ENCODE data around the gene FBXL17.
"Not testable (repeated sequence)": the region's sequence is repeated elsewhere in the genome, so short reads cannot be mapped to it uniquely, and the experiment has no call there.

FBXL17 gene

DNA sequence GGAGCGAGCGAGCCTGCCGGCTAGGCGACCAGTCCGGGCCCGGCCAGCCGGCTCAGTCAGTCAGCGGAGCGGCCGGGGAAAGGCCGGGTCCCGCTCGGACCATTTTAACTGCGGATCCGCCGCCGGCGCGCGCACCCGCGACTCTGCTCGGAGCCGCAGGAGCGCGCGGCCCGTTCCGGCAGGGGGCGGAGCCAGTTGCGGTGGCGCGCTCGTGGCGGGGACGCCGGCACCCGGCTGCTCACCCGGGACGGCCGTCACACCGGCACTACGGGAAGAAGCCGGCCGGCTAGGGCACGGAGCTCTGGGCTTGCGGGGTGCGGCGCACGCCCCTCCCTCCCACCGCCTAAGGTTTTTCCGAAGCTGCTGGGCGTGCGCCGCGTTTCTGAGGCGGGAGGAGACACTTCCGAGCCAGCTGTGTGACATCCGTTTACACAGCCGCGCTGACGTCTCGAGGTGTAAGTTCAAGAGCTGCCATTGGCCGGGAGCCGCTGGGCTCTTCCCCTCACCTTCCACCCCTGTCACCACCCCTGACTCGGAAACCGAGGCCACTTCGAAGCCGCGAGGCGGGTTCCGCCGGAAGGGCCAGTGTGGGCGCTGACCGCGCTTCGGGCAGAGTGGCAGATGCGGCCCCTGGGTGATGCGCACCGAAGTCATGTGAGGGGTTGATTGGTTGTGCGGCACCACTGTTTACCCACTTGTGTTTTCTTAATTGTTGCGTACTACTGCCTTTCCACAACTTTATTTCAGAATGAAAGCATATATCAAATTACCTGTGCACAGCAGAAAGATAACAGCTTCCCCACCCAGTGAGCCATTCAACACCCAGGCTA is at the start of gene FBXL17:
Gene FBXL17, minus strand, starts transcription at position 145 of the 830 bp plus-strand sequence.
- peak; percentile 91 for DNase-seq
- in situ Hi-C loops (cut with HindIII; ENCODE audit: low pct_ligation_motif_present, low pct_unique_long_range_greater_than_20kb, low sequenced_read_pairs): no loop called here

DNA sequence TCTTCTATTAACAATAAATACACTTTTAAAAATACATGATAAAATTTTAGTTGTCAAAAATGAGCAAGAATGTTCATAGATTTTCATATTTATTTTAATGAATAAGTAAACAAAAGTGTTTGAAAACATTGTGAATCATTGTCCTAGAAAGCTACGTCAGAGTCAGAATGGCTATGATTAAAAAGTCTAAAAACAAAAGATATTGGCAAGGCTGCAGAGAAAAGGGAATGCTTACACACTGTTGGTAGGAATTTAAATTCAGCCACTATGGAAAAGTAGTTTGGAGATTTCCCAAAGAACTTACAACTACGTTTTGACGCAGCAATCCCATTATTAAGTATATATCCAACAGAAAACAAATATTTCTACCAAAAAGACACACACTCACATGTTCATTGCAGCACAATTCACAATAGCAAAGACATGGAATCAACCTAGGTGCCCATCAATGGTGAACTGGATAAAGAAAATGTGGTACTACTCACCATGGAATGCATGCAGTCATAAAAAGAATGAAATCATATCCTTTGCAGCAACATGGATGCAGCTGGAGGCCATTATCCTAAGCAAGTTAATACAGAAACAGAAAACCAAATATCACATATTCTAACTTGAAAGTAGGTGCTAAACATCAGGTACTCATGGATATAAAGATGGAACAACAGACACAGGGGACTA is 49.2 kb upstream of the FBXL17 start:
- in situ Hi-C loops (cut with HindIII; ENCODE audit: low pct_ligation_motif_present, low pct_unique_long_range_greater_than_20kb, low sequenced_read_pairs): no loop called here
- DNase-seq: no peak

DNA sequence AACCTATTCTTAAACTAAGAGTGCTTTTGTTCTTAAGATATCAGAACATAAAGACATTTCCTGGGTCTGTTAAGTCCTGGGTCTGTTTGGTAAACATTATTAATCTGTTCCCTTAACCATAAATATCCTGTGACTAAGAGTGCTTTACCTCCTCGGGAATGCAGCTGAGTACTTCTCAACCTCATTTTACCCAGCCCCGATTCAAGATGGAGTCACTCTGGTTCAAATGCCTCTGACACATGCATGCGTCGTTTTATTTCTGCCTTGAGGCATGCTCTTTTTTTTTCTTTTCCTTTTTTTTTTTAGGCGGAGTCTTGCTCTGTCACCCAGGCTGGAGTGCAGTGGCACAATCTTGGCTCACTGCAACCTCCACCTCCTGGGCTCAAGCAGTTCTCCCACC is 39.8 kb upstream of the FBXL17 start:
- in situ Hi-C loops (cut with HindIII; ENCODE audit: low pct_ligation_motif_present, low pct_unique_long_range_greater_than_20kb, low sequenced_read_pairs): no loop called here
- no peak for DNase-seq

DNA sequence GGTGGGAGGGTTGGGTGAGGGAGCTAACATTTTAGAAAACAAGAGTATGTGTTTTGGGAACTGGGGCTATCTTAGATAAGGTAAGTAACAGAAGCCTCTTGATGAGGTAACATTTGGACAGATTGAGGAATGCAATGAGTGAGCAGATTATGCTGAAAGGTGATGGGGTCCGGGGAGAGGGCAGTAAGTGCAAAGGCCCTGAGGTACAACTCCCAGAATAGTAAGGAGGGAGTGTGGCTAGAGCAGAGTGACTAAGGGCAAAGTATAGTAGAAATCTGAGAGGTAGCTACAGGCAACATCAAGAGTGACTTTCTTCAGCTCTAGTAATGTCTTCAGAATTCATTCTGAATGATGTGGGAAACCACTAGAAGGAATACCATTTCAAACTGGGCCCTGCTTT is 38.9 kb upstream of the FBXL17 start:
- in situ Hi-C loops (cut with HindIII; ENCODE audit: low pct_ligation_motif_present, low pct_unique_long_range_greater_than_20kb, low sequenced_read_pairs): no loop called here
- no peak for DNase-seq

DNA sequence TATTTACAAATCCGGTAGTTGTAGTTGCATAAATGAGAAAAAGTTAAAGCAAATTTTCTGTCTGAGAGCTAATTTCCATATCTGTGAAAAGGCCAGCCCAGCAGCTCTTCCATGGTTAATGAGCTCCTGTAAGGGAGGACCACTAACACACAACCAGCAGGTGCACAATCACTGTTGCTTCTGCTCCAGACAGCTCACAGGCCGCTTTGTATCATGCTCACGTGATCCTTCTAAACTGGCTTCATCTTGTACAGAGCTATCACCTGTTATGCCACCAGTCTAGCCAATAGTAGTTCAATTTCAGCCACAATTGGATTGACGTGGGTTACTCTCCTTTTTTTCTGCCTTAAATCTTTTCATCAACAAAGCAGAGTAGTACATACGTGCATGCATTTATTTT is 38.3 kb upstream of the FBXL17 start:
- in situ Hi-C loops (cut with HindIII; ENCODE audit: low pct_ligation_motif_present, low pct_unique_long_range_greater_than_20kb, low sequenced_read_pairs): no loop called here
- DNase-seq: no peak

DNA sequence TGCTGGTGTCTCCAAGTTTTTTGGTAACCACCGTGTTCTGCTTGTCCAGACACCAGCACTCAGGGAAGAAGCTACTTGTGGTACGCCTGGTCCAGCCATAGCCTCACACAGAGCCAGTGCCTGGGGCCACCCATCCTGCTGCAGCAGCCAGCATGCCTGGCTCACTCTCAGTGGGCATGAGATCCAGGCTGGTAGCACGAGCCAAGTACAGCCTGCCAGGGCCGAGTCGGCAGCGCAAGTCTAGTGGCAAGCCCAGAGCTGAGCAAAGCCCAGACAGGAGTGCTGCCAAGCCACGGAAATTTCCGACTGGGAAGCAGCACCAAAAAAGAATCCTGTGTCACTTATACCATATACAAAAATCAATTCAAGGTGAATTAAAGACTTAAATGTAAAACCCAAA is 36.3 kb upstream of the FBXL17 start:
- in situ Hi-C loops (cut with HindIII; ENCODE audit: low pct_ligation_motif_present, low pct_unique_long_range_greater_than_20kb, low sequenced_read_pairs): no loop called here
- DNase-seq: no peak

DNA sequence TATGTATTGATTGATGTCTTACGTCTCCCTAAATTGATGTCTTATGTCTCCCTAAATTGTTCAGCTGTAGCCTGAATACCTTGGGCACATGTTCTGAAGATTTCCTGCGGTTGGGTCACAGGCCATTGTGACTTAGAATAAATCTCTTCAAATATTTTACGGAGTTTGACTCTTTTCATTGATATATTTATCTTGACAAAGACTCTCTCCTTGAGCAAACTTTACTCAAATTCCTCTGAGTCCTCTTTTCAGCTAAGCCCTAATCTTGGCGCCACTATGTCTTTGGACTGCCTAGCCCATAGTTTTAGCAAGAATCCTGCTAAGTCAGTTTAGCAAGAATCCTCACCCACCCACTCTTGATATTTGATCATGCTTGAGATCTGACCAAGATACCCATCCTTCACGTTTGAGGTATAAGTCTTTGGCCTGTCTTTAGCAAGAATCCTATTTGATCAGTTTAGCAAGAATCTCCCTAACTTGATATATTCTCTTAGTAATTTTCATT is 35.3 kb upstream of the FBXL17 start:
- no peak for DNase-seq
- in situ Hi-C loops (cut with HindIII; ENCODE audit: low pct_ligation_motif_present, low pct_unique_long_range_greater_than_20kb, low sequenced_read_pairs): no loop called here

DNA sequence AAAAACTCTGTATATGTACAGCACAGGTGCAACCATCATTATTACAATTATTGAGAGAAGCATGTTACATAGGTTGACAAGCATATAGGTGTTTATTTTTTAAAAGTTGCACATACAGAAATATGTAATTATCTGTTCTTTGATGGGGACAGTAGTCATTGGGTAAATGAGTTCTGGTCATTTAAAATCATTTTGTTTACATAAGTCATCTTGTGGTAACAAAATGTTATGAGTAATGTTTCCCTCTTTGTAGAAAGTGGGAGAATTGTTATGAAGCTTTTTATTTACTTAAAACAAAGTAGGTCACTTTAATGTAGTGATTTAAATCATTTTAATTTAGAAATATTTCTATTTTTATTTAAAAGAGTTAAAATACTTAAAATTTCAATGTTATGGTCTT is 33.8 kb upstream of the FBXL17 start:
- in situ Hi-C loops (cut with HindIII; ENCODE audit: low pct_ligation_motif_present, low pct_unique_long_range_greater_than_20kb, low sequenced_read_pairs): no loop called here

DNA sequence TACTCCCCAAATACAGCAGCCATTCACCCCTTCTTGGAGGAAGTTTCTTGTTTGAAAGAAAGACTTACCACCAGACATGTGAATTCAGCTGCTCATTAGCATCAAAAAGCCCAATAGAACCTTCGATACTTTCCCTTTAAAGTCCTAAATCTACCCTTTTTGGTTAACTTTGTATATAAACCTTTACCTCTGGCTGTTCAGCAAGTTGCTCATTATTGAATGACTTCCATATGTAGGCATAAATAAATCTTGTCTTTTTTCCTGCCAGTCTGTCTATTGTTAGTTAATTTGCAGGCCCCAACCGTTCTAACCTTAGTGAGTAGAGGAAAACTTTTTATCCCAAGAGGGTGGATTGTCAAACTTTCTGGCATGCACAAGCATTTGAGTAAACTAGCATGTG is 27.9 kb upstream of the FBXL17 start:
- in situ Hi-C loops (cut with HindIII; ENCODE audit: low pct_ligation_motif_present, low pct_unique_long_range_greater_than_20kb, low sequenced_read_pairs): no loop called here
- no peak for DNase-seq

More for the DNA sequence above, 33.8 kb upstream of the FBXL17 start:
- no peak for DNase-seq

DNA sequence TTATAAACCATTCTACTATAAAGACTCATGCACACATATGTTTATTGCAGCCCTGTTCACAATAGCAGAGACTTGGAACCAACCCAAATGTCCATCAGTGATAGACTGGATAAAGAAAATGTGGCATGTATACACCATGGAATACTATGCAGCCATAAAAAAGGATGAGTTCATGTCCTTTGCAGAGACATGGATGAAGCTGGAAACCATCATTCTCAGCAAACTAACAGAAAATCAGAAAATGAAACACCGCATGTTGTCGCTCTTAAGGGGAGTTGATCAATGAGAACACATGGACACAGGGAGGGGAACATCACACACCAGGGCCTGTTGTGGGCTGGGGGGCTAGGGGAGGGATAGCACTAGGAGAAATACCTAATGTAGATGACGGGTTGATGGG is 23.3 kb upstream of the FBXL17 start:
- in situ Hi-C loops (cut with HindIII; ENCODE audit: low pct_ligation_motif_present, low pct_unique_long_range_greater_than_20kb, low sequenced_read_pairs); DNase-seq: not testable (repeated sequence)

DNA sequence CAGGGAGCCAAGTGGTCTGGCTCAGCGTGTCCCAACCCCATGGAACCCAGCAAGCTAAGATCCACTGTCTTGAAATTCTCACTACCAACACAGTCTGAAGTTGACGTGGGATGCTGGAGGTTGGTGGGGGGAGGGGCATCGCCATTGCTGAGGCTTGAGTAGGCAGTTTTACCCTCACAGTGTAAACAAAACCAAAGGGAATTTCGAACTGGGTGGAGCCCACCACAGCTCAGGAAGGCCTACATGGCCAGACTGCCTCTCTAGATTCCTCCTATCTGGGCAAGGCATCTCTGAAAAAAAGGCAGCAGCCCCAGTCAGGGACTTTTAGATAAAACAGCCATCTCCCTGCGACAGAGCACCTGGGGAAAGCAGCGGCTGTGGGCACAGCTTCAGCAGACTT is 17.1 kb upstream of the FBXL17 start:
- in situ Hi-C loops (cut with HindIII; ENCODE audit: low pct_ligation_motif_present, low pct_unique_long_range_greater_than_20kb, low sequenced_read_pairs): no loop called here
- DNase-seq: no peak

DNA sequence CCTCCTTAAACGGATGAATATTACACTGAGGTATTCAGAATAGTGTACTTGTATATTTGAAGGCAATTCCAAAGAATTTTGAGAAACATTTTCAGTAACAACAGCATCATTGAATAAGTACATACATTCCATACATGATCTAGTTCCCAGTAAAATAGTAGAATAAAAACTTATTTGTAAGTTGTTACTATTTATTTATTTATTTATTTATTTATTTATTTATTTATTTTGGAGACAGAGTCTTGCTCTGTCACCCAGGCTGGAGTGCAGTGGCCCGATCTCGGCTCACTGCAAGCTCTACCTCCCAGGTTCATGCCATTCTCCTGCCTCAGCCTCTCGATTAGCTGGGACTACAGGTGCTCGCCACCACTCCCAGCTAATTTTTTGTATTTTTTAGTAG is 14.9 kb upstream of the FBXL17 start:
- in situ Hi-C loops (cut with HindIII; ENCODE audit: low pct_ligation_motif_present, low pct_unique_long_range_greater_than_20kb, low sequenced_read_pairs); DNase-seq: not testable (repeated sequence)

DNA sequence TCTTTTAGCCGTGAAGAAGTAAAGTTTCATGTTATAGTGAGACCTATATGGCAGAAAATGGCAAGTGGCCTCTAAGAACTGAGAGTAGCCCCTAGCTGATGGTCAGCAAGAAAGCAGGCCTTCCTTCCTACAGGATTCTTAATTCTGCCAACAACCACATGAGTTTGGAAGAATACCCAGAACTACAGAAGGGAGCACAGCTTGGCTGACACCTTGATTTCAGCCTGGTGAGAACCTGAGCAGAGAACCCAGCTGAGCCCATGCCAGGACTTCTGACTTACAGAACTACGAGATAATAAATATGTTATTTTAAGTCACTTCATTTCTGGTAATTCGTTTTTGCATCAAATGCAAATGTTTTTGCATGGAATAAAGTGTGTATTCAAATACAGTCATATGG is 5.9 kb upstream of the FBXL17 start:
- DNase-seq: no peak
- in situ Hi-C loops (cut with HindIII; ENCODE audit: low pct_ligation_motif_present, low pct_unique_long_range_greater_than_20kb, low sequenced_read_pairs): no loop called here

DNA sequence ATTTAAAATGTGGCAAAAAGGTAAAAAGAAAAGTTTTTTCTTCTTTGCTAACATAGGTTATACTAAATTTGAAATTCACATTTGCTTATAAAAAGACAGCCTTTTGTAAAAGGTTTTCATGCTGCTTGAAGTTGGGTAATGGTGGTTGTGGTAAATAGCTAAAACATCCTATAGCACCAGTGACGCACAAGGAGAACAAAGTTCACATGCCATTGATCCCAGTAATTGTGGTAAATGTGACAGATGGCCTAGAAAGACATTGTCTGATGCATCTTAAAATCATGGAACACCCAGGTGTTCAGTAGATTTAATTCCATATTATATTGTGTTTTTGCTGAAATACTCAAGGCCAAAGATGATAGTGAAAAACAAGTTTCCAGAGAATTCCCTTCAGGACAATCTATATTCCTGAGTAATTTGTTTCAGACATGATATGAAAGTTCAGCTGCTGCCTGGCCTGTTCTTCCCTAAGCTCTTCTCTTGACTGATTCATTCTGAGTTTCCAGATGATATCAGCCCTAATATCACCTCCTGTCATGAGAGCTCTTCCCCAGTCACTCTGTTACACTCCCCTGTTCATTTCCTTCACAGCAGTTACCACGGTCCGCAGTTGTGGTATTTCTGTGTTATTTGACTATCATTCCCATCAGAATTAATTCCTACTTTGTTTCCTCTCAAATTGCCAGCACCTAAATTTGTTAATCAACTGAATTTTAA is 4.6 kb upstream of the FBXL17 start:
- in situ Hi-C loops (cut with HindIII; ENCODE audit: low pct_ligation_motif_present, low pct_unique_long_range_greater_than_20kb, low sequenced_read_pairs): no loop called here
- no peak for DNase-seq

DNA sequence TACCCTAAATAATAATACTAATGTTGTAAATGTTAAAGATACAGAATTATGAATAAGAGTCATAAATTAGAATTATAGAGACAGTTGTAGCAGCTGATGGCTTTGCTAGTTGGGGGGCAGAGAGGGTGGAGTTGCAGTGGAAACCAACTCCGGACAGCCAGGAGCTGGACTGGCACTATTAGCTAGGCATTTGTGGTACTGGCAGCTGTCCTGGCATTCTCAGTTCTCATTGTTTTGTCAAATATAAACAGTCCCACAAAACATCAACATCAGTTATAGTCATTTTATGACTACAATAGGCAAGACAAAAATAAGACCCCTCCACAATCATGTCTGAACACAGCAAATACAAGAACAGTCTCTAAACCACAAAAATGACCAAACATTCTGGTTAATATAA is 2.8 kb upstream of the FBXL17 start:
- in situ Hi-C loops (cut with HindIII; ENCODE audit: low pct_ligation_motif_present, low pct_unique_long_range_greater_than_20kb, low sequenced_read_pairs): no loop called here
- DNase-seq: no peak

DNA sequence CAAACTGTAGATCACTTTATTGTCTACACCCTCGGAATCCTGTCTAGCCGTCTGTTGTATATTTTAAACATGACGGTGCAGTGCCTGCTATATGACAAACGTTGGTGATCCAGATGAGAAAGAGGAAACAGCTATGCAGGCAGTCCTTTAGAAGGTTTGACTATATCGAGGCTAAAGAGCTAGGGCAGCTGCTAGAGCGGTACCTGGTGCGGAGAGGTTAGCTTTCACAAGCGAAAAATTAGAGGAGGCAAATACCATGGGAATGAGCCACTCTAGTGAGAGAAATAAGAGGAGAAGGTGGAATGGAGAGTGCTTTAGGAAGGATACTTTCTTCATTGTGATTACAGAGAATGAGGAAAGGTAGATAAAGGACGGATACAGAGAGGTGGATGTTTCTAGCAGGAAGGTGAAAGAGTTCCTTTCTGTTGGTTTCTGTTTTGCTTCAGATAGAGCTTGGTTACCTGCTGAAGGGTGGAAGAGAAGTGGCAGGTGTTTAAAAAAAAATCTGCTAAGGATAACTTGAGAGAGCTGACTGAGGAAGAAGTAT is 959 bp upstream of the FBXL17 start:
- in situ Hi-C loops (cut with HindIII; ENCODE audit: low pct_ligation_motif_present, low pct_unique_long_range_greater_than_20kb, low sequenced_read_pairs): no loop called here
- peak; percentile 14 for DNase-seq

DNA sequence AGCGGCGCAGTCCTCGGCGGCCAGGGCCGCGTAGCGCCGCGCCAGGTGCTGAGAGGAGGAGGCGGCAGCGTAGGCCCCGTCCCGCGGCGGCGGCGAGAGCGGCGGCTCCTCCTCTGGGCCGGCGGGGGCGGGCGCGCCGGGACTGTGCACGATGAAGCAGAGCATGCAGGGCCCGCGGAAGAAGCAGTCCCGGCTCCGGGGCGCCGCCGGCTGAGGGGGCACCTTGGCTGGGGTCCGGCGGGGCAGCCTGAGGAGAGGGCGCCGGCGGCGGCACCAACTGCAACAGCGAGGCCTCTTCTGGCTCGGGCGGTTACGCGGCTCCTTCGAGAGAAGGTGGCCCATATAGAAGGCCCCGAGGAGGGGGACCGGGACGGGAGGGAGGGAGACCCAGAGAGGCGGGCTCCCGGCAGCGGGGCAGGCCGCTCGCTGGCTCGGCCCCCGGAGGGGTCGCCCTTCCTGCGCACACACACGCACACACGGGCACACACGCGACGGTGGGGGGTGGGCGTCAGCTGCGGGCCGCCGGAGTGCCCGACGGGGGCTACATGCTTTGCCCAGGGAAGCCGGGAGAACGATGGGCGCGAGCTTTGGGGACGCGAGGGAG is 446 bp downstream of the FBXL17 start:
- in situ Hi-C loops (cut with HindIII; ENCODE audit: low pct_ligation_motif_present, low pct_unique_long_range_greater_than_20kb, low sequenced_read_pairs): no loop called here
- DNase-seq: peak; percentile 67

DNA sequence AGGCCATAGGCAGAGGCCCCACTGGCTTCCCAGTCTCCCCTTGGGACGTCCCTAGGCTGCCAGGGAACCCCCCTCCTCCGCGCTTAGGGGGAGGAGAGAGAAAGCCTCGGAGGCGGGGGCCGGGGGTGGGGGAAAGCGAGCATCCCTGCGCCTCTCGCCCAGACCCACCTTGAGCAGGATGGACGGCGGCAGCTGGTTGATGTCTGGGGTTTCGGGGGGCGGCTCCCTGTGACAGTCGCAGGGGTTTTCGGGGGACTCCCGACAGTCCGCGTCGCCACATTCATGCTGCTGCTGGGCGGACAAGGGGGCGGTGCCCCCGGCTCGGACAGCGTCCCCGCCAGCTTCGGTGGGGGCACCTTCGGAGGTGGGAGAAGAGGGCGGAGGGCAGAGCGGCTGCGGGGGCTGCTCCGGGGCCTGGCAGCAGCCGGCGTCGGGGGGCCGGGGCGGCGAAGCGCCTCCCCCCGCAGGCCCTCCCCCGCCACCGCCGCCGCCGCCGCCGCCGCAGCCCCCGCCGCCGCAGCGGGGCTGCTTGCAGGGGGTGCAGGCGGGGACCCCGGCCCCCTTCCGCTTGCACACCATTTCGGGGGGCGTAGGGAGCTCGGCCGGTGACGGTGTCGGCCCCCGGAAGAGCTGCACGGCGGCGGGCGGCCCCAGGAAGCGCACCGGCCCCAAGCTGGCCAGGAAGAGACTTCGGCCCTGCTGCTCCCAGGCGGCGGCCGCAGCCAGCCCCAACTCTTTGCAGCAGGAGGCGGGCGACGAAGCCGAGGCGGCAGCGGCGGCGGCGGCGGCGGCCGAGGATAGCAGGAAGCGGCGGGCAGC is 1.2 kb downstream of the FBXL17 start:
- peak; percentile 43 for DNase-seq
- in situ Hi-C loops (cut with HindIII; ENCODE audit: low pct_ligation_motif_present, low pct_unique_long_range_greater_than_20kb, low sequenced_read_pairs): no loop called here

All from ACHN (cell line).